Right atrium auricular region (tissue), 2 donors: ENCODE data around the gene ZNF484. TPM values are rescaled to one million over a fixed set of nuclear protein-coding genes. Genes with fewer than 3 reads are reported as not detected.
A peak's percentile ranks its signal among the peaks of the same experiment; 100 is the strongest.
"Not testable (repeated sequence)": the region's sequence is repeated elsewhere in the genome, so short reads cannot be mapped to it uniquely, and the experiment has no call there.

Experiments used
- DNase-seq: peaks from one replicate; pipeline ENCODE4 v3.0.0-alpha.2; 2019; ENCODE audit warnings: low spot score
- H3K27ac ChIP-seq, 2 donors: fragments of 200-600 bp; sonication (generic); 1 replicate in 1 of 2; 2 replicates in 1 of 2; pipeline ENCODE4 v1.5.1; 2016 to 2019
- H3K27me3 ChIP-seq, 2 donors: fragments of 200-600 bp; sonication (generic); one replicate each; pipeline versions ENCODE4 v1.5.1 to v1.6.0; 2017 to 2019
- H3K36me3 ChIP-seq: fragments of 200-600 bp; sonication (generic); one replicate; pipeline ENCODE4 v1.5.1; 2016
- H3K4me1 ChIP-seq, 2 donors: fragments of 200-600 bp; sonication (generic); one replicate each; pipeline versions ENCODE4 v1.5.1 to v1.6.0; 2017 to 2019
- H3K4me3 ChIP-seq, 2 donors: fragments of 200-600 bp; sonication (generic); 1 replicate in 1 of 2; 2 replicates in 1 of 2; pipeline ENCODE4 v1.5.1; 2017 to 2019; ENCODE audit warnings: mild to moderate bottlenecking in 1 of 2, moderate library complexity in 1 of 2
- H3K9me3 ChIP-seq, 2 donors: fragments of 200-600 bp; sonication (generic); one replicate each; pipeline ENCODE4 v1.5.1; 2019
- total RNA-seq, 2 donors: library from RNA; depleted of rRNA; stranded (reverse); fragments of >200 nt; gene quantifications; one replicate each; pipeline ENCODE4 v1.1.0, GENCODE V29; 2016
- TF ChIP-seq, protein P1 (sequence below), 2 donors: fragments of 200-600 bp; sonication (generic); IDR thresholded peaks; one replicate each; pipeline ENCODE4 v1.5.1; 2019; ENCODE audit warnings: antibody characterized with exemption in 2 of 2

Gene ZNF484
- total RNA-seq, 2 donors from 2014 or later = 6.6 to 7.0 TPM

DNA sequence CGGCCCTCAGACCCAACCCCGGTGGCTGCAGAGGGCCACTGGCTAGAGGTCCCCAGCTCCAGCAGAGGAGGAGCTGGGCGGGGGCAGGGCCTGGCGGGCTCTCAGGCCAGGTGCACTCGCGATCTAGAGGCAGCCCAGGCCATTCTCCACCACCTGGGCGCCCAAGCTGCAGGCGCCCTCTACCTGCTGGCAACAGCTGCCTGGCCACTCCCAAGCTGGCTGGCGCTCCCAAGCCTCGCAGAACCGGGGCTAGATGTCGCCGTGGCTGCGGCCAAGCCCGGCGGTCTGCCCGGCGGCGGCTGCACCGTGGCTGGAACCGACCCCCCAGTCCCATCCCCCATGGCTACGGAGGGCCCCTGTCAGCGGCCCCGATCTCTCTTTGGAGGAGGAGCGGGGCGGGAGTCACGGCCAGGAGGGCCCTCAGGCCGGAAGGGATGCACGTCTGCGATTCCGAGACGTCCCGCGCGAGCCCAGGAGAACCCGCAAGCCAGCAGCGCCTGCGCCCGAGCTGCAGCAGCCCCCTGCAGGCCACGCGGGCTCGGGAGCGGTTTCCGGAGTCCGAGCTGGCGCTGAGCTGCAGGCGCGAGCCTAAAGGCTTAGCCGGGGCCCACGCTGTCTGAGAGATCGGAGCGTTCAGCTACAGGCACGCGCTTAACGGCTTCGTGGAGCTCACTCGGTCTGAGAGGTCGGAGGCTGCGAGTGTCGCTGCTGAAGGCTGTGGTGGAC, 68.9 kb downstream of the ZNF484 start:
- H3K27ac ChIP-seq = no peak overlapping the region
- no peak for DNase-seq
- H3K36me3 ChIP-seq = no peaks in the 10 kb centered on the region
- H3K27me3 ChIP-seq = peaks cover 19 to 44% of the 10 kb centered on the region in 2 donors
- H3K4me3 ChIP-seq = peak overlapping the region in 1 of 2 donors; percentile 24
- peaks cover 0 to 30% of the 10 kb centered on the region in 2 donors for H3K4me1 ChIP-seq
- TF ChIP-seq, protein P1, sequence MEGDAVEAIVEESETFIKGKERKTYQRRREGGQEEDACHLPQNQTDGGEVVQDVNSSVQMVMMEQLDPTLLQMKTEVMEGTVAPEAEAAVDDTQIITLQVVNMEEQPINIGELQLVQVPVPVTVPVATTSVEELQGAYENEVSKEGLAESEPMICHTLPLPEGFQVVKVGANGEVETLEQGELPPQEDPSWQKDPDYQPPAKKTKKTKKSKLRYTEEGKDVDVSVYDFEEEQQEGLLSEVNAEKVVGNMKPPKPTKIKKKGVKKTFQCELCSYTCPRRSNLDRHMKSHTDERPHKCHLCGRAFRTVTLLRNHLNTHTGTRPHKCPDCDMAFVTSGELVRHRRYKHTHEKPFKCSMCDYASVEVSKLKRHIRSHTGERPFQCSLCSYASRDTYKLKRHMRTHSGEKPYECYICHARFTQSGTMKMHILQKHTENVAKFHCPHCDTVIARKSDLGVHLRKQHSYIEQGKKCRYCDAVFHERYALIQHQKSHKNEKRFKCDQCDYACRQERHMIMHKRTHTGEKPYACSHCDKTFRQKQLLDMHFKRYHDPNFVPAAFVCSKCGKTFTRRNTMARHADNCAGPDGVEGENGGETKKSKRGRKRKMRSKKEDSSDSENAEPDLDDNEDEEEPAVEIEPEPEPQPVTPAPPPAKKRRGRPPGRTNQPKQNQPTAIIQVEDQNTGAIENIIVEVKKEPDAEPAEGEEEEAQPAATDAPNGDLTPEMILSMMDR (IDR thresholded peaks at IDR 0.05) = no peak
- no peaks in the 10 kb centered on the region for H3K9me3 ChIP-seq

DNA sequence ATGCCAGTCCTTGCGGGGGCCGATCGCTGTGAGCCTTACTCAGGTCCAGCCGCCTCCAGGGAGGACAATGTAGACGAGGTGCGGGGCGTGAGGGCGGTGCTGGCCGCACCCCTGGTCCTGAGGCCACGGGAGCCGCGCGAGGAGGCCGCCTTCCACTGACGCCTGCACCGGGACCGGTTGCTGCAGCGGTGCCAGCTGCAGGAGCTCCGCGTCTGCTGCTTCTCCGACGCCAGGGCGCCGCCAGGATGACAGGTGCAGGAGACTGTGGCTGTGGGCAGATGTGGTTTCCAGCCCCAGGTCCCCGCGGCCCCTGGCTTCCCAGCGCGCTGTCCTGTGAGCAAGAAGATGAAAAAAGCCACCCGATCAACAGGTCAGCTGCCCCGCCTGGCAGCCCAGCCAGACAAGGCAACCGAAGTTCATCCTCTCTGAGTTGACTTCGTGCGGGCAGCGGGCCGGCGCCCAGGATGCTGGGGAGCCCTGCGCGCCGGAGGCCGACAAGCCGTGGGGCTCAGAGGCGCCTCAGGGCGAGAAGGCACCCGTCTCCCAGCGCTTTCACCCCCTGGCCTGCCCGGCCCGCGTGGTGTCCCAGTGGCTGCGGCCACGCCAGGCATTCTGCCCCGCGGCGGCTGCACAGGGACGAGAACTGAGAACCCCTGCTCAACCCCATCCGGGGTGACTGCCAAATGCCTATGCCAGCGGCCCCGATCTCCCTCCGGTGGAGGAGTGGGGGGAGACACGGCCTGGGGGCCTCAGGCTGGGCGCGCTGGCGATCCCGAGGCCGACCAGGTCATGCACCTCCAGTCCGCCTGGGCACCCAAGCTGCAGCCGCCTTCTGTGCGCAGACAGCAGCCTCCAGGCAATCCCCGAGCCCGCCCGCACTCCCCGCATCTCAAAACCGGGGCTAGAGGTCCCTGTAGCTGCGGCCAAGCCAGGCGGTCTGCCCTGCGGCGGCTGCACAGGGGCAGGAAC, 69.8 kb downstream of the ZNF484 start:
- no peaks in the 10 kb centered on the region for H3K9me3 ChIP-seq
- H3K36me3 ChIP-seq = no peaks in the 10 kb centered on the region
- DNase-seq = no peak
- TF ChIP-seq, protein P1 (IDR thresholded peaks at IDR 0.05) = no peak
- peaks cover 0 to 30% of the 10 kb centered on the region in 2 donors for H3K4me1 ChIP-seq
- peak overlapping the region in 1 of 2 donors; percentile 24 for H3K4me3 ChIP-seq
- no peak overlapping the region for H3K27ac ChIP-seq
- H3K27me3 ChIP-seq = peaks cover 19 to 44% of the 10 kb centered on the region in 2 donors

DNA sequence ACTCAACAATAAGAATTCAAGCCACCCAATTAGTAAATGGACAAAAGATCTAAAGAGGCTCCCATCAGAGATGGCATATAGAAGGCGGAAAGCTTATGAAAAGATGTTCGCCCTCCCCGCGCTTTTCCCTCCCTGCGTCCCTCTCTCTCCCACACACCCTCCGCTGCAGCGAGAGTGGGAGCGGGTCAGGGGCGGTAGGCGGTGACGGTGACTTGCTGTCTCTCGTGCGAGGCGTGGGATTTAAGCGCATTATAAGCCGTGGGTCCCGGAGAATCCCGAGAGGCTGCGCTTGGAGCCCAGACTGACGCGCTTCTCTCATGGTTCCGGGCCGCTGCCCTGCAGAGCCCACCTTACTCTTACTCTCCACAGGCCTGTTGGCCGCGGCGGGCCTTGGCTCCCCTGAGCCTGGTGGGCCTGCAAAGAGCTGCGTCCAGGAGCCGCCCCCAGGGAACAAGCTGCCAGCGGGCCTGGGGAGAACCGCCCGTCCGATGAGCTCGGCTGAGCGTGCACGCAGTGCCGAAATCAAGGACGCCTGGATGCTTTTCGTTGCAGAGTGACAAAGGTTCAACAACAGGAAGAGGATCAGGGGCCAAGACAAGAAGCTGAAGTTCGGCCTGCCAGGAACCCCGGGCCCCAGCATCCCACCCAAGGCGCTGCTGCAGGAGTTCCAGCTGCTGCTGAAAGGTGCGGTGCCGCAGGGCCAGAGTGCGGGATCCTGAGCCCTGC, 70.6 kb downstream of the ZNF484 start:
- TF ChIP-seq, protein P1 (IDR thresholded peaks at IDR 0.05) = no peak
- no peak for DNase-seq
- Histone ChIP-seq H3K27me3 (peaks cover 19 to 44% of the 10 kb centered on the region in 2 donors), H3K36me3 (no peaks in the 10 kb centered on the region), H3K4me3 (peak overlapping the region in 1 of 2 donors; percentile 24), H3K27ac (no peak overlapping the region), H3K4me1 (peaks cover 0 to 30% of the 10 kb centered on the region in 2 donors), H3K9me3 (no peaks in the 10 kb centered on the region)

DNA sequence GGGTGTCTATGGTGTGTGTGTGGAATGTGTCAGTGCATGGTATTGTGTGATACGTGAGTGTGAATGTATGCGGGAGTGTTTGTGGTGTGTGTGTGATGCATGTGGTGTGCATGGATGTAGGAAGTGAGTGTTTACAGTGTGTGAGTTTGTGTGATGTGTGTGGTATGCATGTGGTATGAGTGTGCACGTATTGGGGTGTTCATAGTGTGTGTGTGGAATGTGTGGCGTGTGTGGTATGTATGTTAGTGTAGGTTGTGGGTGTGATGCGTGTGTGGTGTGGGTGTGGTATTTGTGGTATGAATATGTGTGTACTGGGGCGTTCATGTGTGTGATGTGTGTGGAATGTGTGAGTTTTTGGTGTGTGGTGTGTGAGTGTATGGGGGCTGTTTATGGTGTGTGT, 73.1 kb downstream of the ZNF484 start:
- H3K4me3 ChIP-seq = no peak overlapping the region
- H3K27me3 ChIP-seq = peaks cover 13 to 32% of the 10 kb centered on the region in 2 donors
- no peak for DNase-seq
- no peaks in the 10 kb centered on the region for H3K9me3 ChIP-seq
- H3K27ac ChIP-seq = no peak overlapping the region
- peaks cover 0 to 28% of the 10 kb centered on the region in 2 donors for H3K4me1 ChIP-seq
- TF ChIP-seq, protein P1 (IDR thresholded peaks at IDR 0.05) = no peak
- no peaks in the 10 kb centered on the region for H3K36me3 ChIP-seq

DNA sequence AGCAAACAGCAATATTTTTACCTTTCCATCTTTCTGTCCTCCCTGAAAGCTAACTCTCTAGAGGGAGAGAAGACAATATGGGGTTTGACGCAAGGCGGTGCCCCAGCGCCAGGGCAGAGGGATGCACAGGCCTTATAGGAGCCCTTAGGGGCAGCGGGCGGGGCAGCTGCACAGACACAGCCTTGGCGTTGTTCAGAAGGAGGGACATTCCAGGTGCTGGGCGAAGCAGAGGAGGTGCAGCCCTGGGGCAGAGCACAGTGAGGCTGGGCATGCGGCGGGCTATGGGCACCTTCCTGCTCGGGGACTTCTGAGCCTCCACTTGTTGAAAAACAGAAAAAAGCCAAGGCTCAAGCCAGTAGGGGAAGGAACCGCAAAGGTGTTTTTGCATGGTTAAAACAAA, 79.5 kb downstream of the ZNF484 start:
- H3K36me3 ChIP-seq = no peaks in the 10 kb centered on the region
- H3K4me3 ChIP-seq = no peak overlapping the region
- no peaks in the 10 kb centered on the region for H3K9me3 ChIP-seq
- no peaks in the 10 kb centered on the region for H3K4me1 ChIP-seq
- no peak for DNase-seq
- TF ChIP-seq, protein P1 (IDR thresholded peaks at IDR 0.05) = no peak
- no peaks in the 10 kb centered on the region for H3K27me3 ChIP-seq
- H3K27ac ChIP-seq = no peak overlapping the region

DNA sequence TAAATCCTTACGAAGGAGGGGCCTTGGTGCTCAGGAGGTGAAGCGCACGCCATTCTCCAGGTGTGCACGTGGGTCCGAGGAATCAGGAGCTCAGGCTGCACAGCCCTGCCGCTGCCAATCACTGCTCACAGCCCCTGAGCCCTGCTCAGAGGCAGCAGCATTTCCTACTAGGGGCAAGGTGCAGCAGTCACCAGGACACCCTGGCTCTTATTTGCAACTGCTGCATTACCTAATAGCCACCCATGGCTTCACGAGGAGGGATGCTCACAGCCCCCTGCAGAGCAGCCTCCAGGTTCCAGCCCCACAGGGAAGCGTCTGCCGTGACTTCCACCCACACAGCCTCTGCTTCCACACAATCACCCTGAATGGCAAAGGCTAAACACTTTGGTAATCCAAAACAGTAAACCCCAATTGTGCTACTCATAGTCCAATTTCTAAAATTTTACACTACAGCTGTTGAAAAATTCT, 81.5 kb downstream of the ZNF484 start:
- H3K9me3 ChIP-seq, H3K27ac ChIP-seq, H3K4me1 ChIP-seq, H3K4me3 ChIP-seq, H3K27me3 ChIP-seq, H3K36me3 ChIP-seq, DNase-seq: not testable (repeated sequence)
